ENCODE data around the gene CRYGN.

CRYGN gene

GRCh38 chr7:151392426-151392825 lies 47.5 kb downstream of the CRYGN start:
- H3K27ac Mint-ChIP-seq: no peak overlapping the region
- H3K36me3 Mint-ChIP-seq (ENCODE audit: low read depth): no peaks in the 10 kb centered on the region
- H3K4me3 Mint-ChIP-seq: no peak overlapping the region
- H3K4me1 Mint-ChIP-seq (ENCODE audit: low read depth): no peaks in the 10 kb centered on the region
- no peaks in the 10 kb centered on the region for H3K9me3 Mint-ChIP-seq
- no peaks in the 10 kb centered on the region for H3K27me3 Mint-ChIP-seq (ENCODE audit: low read depth)

- H3K36me3 Mint-ChIP-seq (ENCODE audit: low read depth): no peaks in the 10 kb centered on the region
- H3K4me1 Mint-ChIP-seq (ENCODE audit: low read depth): no peaks in the 10 kb centered on the region
- no peak overlapping the region for H3K27ac Mint-ChIP-seq
- no peaks in the 10 kb centered on the region for H3K27me3 Mint-ChIP-seq (ENCODE audit: low read depth)
- H3K9me3 Mint-ChIP-seq: no peaks in the 10 kb centered on the region
- no peak overlapping the region for H3K4me3 Mint-ChIP-seq
These were observed 47.9 kb downstream of the CRYGN start for GRCh38 chr7:151392002-151392401.

GRCh38 chr7:151391358-151391730 lies 48.6 kb downstream of the CRYGN start:
- Mint-ChIP-seq H3K36me3 (ENCODE audit: low read depth) (no peaks in the 10 kb centered on the region), H3K9me3 (no peaks in the 10 kb centered on the region), H3K4me3 (no peak overlapping the region), H3K4me1 (ENCODE audit: low read depth) (no peaks in the 10 kb centered on the region), H3K27me3 (ENCODE audit: low read depth) (no peaks in the 10 kb centered on the region), H3K27ac (no peak overlapping the region)

- Mint-ChIP-seq H3K27ac (no peak overlapping the region), H3K27me3 (ENCODE audit: low read depth) (no peaks in the 10 kb centered on the region), H3K4me3 (no peak overlapping the region), H3K4me1 (ENCODE audit: low read depth) (no peaks in the 10 kb centered on the region), H3K9me3 (no peaks in the 10 kb centered on the region), H3K36me3 (ENCODE audit: low read depth) (no peaks in the 10 kb centered on the region)
These were observed 49.2 kb downstream of the CRYGN start for GRCh38 chr7:151390598-151391357.

GRCh38 chr7:151389768-151390597 lies 50.0 kb downstream of the CRYGN start:
- Mint-ChIP-seq H3K4me1 (ENCODE audit: low read depth) (no peaks in the 10 kb centered on the region), H3K36me3 (ENCODE audit: low read depth) (no peaks in the 10 kb centered on the region), H3K4me3 (no peak overlapping the region), H3K27ac (no peak overlapping the region), H3K9me3 (no peaks in the 10 kb centered on the region), H3K27me3 (ENCODE audit: low read depth) (peaks cover under 1% of the 10 kb centered on the region)

- Mint-ChIP-seq H3K4me3 (no peak overlapping the region), H3K36me3 (ENCODE audit: low read depth) (no peaks in the 10 kb centered on the region), H3K4me1 (ENCODE audit: low read depth) (no peaks in the 10 kb centered on the region), H3K27me3 (ENCODE audit: low read depth) (peaks cover 8% of the 10 kb centered on the region), H3K9me3 (no peaks in the 10 kb centered on the region), H3K27ac (no peak overlapping the region)
These were observed 50.7 kb downstream of the CRYGN start for GRCh38 chr7:151389096-151389767.

GRCh38 chr7:151388430-151388829 lies 51.5 kb downstream of the CRYGN start:
- Mint-ChIP-seq H3K4me3 (no peak overlapping the region), H3K27ac (no peak overlapping the region), H3K4me1 (ENCODE audit: low read depth) (no peaks in the 10 kb centered on the region), H3K36me3 (ENCODE audit: low read depth) (no peaks in the 10 kb centered on the region), H3K9me3 (no peaks in the 10 kb centered on the region), H3K27me3 (ENCODE audit: low read depth) (peaks cover 16% of the 10 kb centered on the region)

- Mint-ChIP-seq H3K4me1 (ENCODE audit: low read depth) (no peaks in the 10 kb centered on the region), H3K4me3 (no peak overlapping the region), H3K27me3 (ENCODE audit: low read depth) (peaks cover 18% of the 10 kb centered on the region), H3K27ac (no peak overlapping the region), H3K9me3 (no peaks in the 10 kb centered on the region), H3K36me3 (ENCODE audit: low read depth) (no peaks in the 10 kb centered on the region)
These were observed 52.0 kb downstream of the CRYGN start for GRCh38 chr7:151388007-151388297.

GRCh38 chr7:151387161-151388006 lies 52.6 kb downstream of the CRYGN start:
- Mint-ChIP-seq H3K4me1 (ENCODE audit: low read depth) (peaks cover 2% of the 10 kb centered on the region), H3K36me3 (ENCODE audit: low read depth) (no peaks in the 10 kb centered on the region), H3K27ac (no peak overlapping the region), H3K4me3 (no peak overlapping the region), H3K27me3 (ENCODE audit: low read depth) (peaks cover 22% of the 10 kb centered on the region), H3K9me3 (no peaks in the 10 kb centered on the region)

- H3K36me3 Mint-ChIP-seq (ENCODE audit: low read depth): no peaks in the 10 kb centered on the region
- H3K9me3 Mint-ChIP-seq: no peaks in the 10 kb centered on the region
- peaks cover 27% of the 10 kb centered on the region for H3K27me3 Mint-ChIP-seq (ENCODE audit: low read depth)
- H3K4me3 Mint-ChIP-seq: no peak overlapping the region
- no peak overlapping the region for H3K27ac Mint-ChIP-seq
- peaks cover 6% of the 10 kb centered on the region for H3K4me1 Mint-ChIP-seq (ENCODE audit: low read depth)
These were observed 53.4 kb downstream of the CRYGN start for GRCh38 chr7:151386301-151387160.

GRCh38 chr7:151385626-151386300 lies 54.2 kb downstream of the CRYGN start:
- no peak overlapping the region for H3K4me3 Mint-ChIP-seq

GRCh38 chr7:151384776-151385625 lies 54.9 kb downstream of the CRYGN start:
- no peaks in the 10 kb centered on the region for H3K9me3 Mint-ChIP-seq
- no peak overlapping the region for H3K27ac Mint-ChIP-seq
- peaks cover 6% of the 10 kb centered on the region for H3K4me1 Mint-ChIP-seq (ENCODE audit: low read depth)
- no peak overlapping the region for H3K4me3 Mint-ChIP-seq
- H3K27me3 Mint-ChIP-seq (ENCODE audit: low read depth): peaks cover 30% of the 10 kb centered on the region
- H3K36me3 Mint-ChIP-seq (ENCODE audit: low read depth): no peaks in the 10 kb centered on the region

More at GRCh38 chr7:151385626-151386300, 54.2 kb downstream of the CRYGN start:
- Mint-ChIP-seq H3K9me3 (no peaks in the 10 kb centered on the region), H3K36me3 (ENCODE audit: low read depth) (no peaks in the 10 kb centered on the region), H3K27ac (no peak overlapping the region), H3K27me3 (ENCODE audit: low read depth) (peaks cover 30% of the 10 kb centered on the region), H3K4me1 (ENCODE audit: low read depth) (peaks cover 6% of the 10 kb centered on the region)

Measured in T-helper 1 cell treated with Interleukin-12 subunit alpha and Interleukin-12 subunit beta and Interleukin-4 antibody, amounts not matched to agents 30 μg/mL and 1 μg/mL, for 36 hours (primary cell).